Osteocyte (in vitro differentiated cells): ENCODE measurements around the gene MLN. TPM values are rescaled to one million over a fixed set of nuclear protein-coding genes. Genes with fewer than 3 reads are reported as not detected.

Experiments
- DNase-seq: peaks from one replicate; pipeline ENCODE4 v3.0.0; 2021; ENCODE audit warnings: mixed read lengths; ENCODE audit not compliant: unreplicated experiment; ENCODE audit errors: extremely low spot score
- H3K27ac Mint-ChIP-seq: one replicate; pipeline ENCODE4 v1.8.0; 2021; ENCODE audit warnings: mild to moderate bottlenecking, mixed read lengths; ENCODE audit not compliant: unreplicated experiment
- H3K27me3 Mint-ChIP-seq: one replicate; pipeline ENCODE4 v1.8.0; 2021; ENCODE audit warnings: mixed read lengths; ENCODE audit not compliant: unreplicated experiment
- H3K36me3 Mint-ChIP-seq: one replicate; pipeline ENCODE4 v1.8.0; 2021; ENCODE audit warnings: mixed read lengths; ENCODE audit not compliant: unreplicated experiment
- H3K4me1 Mint-ChIP-seq: one replicate; pipeline ENCODE4 v1.8.0; 2021; ENCODE audit warnings: mixed read lengths; ENCODE audit not compliant: unreplicated experiment
- H3K4me3 Mint-ChIP-seq: one replicate; pipeline ENCODE4 v1.8.0; 2021; ENCODE audit warnings: mild to moderate bottlenecking, moderate library complexity, mixed read lengths; ENCODE audit not compliant: unreplicated experiment
- H3K9me3 Mint-ChIP-seq: one replicate; pipeline ENCODE4 v1.8.0; 2021; ENCODE audit warnings: mixed read lengths; ENCODE audit not compliant: unreplicated experiment
- total RNA-seq: library from RNA; stranded (reverse); gene quantifications from 2 replicates; pipeline ENCODE4 v1.2.1, GENCODE V29; 2021
- TF ChIP-seq, protein P1 (sequence below): fragments of 200-600 bp; sonication (generic); IDR thresholded peaks from 2 replicates; pipeline ENCODE4 v1.5.0; 2021; ENCODE audit warnings: antibody characterized with exemption, mild to moderate bottlenecking, moderate library complexity

MLN gene
- total RNA-seq, 1 donor from 2014 or later: not detected

- Mint-ChIP-seq H3K36me3 (peaks cover 30% of the 10 kb centered on the region), H3K27me3 (no peaks in the 10 kb centered on the region), H3K4me1 (peaks cover 53% of the 10 kb centered on the region), H3K9me3 (peaks cover 1% of the 10 kb centered on the region), H3K27ac (peak overlapping the region; percentile 88), H3K4me3 (peak overlapping the region; percentile 32)
- no peak for DNase-seq
- TF ChIP-seq, protein P1, sequence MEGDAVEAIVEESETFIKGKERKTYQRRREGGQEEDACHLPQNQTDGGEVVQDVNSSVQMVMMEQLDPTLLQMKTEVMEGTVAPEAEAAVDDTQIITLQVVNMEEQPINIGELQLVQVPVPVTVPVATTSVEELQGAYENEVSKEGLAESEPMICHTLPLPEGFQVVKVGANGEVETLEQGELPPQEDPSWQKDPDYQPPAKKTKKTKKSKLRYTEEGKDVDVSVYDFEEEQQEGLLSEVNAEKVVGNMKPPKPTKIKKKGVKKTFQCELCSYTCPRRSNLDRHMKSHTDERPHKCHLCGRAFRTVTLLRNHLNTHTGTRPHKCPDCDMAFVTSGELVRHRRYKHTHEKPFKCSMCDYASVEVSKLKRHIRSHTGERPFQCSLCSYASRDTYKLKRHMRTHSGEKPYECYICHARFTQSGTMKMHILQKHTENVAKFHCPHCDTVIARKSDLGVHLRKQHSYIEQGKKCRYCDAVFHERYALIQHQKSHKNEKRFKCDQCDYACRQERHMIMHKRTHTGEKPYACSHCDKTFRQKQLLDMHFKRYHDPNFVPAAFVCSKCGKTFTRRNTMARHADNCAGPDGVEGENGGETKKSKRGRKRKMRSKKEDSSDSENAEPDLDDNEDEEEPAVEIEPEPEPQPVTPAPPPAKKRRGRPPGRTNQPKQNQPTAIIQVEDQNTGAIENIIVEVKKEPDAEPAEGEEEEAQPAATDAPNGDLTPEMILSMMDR: no peak
Observed at GRCh38 chr6:33772082-33772830, 31.5 kb downstream of the MLN start.

DNA sequence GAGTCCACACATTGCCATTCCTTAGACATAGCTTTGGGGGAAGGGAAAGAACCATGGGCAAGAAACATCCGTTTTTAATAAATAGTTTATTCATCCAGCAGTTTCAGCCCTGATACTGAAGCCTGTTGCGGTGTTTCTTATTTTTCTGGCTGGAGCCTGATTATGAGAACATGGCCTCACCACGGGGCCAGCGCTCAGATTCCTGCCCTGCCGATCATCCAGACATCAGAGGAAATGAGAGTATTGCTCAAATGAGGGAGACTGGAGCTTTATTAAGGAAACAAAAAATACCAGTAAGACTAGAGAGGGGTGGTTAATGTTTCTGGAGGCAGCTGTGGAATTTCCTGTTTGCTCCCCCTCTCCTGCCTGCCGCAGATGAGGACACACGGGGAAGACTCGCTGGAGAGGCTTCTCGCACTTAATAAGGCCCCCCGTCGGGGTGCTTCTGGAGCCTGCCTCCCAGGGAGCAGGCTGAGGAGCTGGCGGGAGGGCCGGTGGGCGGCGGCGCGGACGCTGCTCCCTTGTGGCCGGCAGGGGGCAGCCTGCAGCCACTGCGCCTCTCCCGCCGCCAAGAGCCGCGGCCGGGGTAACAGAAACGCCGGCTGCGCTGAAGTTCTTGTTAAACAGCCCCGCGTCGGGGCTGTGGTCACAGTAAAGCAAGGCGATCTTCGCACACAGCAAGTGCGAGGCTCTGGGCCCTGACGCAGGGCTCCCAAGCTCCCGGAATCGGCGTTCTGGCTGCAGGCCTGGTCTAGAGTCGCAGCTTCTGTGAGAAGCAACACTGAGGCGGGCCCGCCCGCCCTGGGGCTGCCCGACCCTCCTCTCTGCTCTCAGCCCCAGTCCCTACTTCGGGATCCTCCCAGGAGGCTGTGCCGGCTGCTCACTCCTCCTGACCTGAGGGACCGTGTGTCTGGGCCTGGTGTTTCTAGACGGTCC, 32.4 kb downstream of the MLN start:
- H3K27ac Mint-ChIP-seq: peak overlapping the region; percentile 89
- H3K27me3 Mint-ChIP-seq: no peaks in the 10 kb centered on the region
- H3K4me3 Mint-ChIP-seq: peak overlapping the region; percentile 32
- H3K36me3 Mint-ChIP-seq: peaks cover 26% of the 10 kb centered on the region
- TF ChIP-seq, protein P1: peak; percentile 100
- DNase-seq: peak; percentile 98
- H3K4me1 Mint-ChIP-seq: peaks cover 53% of the 10 kb centered on the region
- H3K9me3 Mint-ChIP-seq: peaks cover 8% of the 10 kb centered on the region

- Mint-ChIP-seq H3K4me3 (no peak overlapping the region), H3K9me3 (peaks cover 9% of the 10 kb centered on the region), H3K27ac (peak overlapping the region; percentile 89), H3K4me1 (peaks cover 53% of the 10 kb centered on the region), H3K36me3 (peaks cover 19% of the 10 kb centered on the region), H3K27me3 (no peaks in the 10 kb centered on the region)
- TF ChIP-seq, protein P1: no peak
- DNase-seq: no peak
Observed at GRCh38 chr6:33770833-33771145, 33.0 kb downstream of the MLN start.

GRCh38 chr6:33770124-33770832, 33.5 kb downstream of the MLN start:
- peak overlapping the region; percentile 89 for H3K27ac Mint-ChIP-seq
- no peak for DNase-seq
- peaks cover 14% of the 10 kb centered on the region for H3K36me3 Mint-ChIP-seq
- TF ChIP-seq, protein P1: no peak
- no peak overlapping the region for H3K4me3 Mint-ChIP-seq
- H3K4me1 Mint-ChIP-seq: peaks cover 53% of the 10 kb centered on the region
- H3K9me3 Mint-ChIP-seq: peaks cover 9% of the 10 kb centered on the region
- H3K27me3 Mint-ChIP-seq: no peaks in the 10 kb centered on the region
